Activated CD8-positive, alpha-beta memory T cell treated with anti-CD3 and anti-CD28 coated beads, Interleukin-2, amount 50 U/mL, for 1 hour (primary cell): ENCODE measurements around the gene SMARCAD1.
A peak's percentile ranks its signal among the peaks of the same experiment; 100 is the strongest.

Experiments used
- DNase-seq: peaks from one replicate; pipeline ENCODE4 v3.0.0-alpha.2; 2020; ENCODE audit errors: extremely low read depth

Gene SMARCAD1, protein sequence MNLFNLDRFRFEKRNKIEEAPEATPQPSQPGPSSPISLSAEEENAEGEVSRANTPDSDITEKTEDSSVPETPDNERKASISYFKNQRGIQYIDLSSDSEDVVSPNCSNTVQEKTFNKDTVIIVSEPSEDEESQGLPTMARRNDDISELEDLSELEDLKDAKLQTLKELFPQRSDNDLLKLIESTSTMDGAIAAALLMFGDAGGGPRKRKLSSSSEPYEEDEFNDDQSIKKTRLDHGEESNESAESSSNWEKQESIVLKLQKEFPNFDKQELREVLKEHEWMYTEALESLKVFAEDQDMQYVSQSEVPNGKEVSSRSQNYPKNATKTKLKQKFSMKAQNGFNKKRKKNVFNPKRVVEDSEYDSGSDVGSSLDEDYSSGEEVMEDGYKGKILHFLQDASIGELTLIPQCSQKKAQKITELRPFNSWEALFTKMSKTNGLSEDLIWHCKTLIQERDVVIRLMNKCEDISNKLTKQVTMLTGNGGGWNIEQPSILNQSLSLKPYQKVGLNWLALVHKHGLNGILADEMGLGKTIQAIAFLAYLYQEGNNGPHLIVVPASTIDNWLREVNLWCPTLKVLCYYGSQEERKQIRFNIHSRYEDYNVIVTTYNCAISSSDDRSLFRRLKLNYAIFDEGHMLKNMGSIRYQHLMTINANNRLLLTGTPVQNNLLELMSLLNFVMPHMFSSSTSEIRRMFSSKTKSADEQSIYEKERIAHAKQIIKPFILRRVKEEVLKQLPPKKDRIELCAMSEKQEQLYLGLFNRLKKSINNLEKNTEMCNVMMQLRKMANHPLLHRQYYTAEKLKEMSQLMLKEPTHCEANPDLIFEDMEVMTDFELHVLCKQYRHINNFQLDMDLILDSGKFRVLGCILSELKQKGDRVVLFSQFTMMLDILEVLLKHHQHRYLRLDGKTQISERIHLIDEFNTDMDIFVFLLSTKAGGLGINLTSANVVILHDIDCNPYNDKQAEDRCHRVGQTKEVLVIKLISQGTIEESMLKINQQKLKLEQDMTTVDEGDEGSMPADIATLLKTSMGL

DNA sequence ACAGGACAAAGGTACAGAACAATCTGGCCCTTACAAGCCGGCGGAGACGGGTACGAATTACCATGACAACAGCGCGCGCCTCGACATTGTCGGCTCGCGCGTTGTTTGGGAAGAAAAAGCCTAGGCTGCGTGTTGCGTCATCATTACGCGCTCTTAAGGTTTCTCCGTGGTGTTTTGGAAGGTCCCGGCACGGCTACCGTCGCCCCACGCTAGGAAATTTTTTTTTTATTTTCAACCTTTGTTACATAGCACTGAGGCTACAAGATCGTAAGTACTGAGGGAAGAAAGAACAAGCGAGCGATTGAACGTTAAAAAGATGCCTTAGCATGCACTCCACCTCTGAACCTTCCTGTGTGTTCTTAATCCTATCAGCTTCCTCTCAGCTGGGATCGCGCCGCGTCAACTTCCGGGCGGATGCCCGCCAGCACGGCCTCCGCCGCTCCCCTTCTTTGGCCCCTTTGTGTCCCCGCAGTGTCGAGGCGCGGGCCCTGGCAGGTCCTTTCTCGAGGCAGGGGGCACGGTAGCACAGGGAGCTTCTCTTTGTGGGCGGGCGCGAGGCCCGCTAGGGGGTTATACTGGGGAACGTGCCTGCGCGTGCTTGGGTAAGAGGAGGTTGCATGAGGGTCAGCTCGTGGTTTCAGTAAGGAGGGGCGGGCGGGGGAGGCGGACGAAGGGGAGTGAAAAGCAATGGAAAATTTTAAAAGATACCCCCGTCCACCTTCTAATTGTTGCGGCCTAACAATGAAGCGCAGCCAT lies at the start of gene SMARCAD1:
Gene SMARCAD1 (plus strand): TSS at position 397 of the 756 bp plus-strand sequence. CDS start 530 bp downstream, outside the sequence.
- peak; percentile 78 for DNase-seq

DNA sequence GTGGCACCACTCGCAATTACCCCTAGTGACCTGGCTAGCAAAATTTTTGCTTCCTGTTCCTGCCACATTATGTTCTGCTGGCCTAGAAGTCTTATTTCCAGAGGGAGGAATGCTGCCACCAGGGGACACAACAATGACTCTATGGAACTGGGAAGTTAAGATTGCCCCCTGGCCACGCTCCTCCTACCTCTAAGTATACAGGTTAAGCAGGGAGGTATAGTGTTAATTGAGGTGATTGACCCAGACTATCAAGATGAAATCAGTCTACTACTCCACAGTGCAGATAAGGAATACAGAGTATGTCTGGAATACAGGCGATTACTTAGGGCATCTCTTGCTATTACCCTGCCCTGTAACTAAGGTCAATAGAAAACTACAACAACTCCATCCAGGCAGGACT lies 48.8 kb upstream of the SMARCAD1 start:
- no peak for DNase-seq

DNA sequence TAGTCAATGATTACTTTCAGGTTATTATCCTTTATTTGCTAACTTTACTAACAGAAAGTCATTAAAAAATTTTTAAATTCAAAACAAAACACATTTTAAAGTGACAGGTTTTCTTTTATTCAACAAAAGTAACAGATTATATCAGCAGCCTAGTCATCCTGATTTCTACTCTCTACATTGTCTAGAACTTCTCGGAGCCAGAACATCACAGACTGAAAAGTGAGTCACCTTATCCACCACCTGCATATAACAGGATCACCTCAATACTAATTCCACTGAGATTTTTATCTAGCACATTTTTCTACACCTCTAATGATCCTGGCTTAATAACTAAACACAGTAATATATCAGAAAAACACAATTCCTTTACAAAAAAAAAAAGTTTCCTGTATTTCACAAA lies 47.9 kb upstream of the SMARCAD1 start:
- DNase-seq, result no peak

DNA sequence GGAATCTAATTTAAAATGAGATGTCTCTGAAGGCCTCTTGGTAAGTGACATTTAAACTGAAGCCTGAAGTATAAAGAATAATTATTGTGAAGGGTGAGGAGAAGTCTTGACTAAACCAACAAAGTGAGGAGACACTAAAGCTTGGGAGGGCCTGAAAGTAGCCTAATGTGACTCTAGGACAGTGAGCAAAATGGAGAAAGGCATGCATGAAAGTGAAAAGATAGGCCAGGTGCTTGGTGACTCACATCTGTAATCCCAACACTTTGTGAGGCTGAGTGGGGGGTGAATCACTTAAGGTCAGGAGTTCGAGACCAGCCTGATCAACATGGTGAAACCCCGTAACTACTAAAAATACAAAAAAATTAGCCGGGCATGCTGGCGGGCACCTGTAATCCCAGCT lies 46.9 kb upstream of the SMARCAD1 start:
- DNase-seq, result no peak

DNA sequence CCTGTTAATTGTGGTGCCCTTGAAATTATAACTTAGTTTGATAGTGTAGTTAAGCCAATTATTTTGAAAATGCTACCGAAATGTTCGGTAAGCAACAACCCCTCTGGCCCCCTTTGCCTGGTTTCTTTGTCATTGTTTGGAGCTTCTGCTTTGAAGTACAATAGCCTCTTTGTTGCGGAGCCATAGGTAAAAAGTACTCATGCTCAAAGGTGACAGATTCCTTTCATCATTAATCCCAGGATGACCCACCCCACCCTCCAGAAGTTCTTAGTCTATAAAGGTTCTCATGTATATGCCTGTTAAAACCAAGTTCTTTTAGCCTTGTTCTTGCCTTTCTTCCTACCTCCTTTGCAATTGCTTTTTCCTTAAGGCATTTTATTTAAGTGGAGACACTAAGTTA lies 42.4 kb upstream of the SMARCAD1 start:
- DNase-seq, result no peak

DNA sequence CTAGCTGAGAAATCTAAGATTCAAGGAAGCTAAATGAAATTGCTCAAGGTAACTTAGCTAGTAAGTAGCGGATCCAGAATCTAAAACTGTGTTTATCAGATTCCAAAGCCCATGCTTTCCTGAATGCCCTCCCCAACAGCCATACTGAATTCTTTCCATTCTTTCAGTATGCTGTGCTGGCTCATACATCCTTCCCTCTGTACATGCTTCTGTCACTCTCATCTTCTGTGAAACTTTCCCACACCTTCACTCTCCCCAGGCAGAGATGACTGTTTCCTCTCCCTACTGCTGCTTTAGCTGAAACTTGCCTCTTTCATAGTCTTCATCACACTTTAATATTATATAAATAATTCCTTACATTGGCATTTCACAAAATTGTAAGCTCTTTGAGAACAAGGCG lies 39.3 kb upstream of the SMARCAD1 start:
- no peak for DNase-seq

DNA sequence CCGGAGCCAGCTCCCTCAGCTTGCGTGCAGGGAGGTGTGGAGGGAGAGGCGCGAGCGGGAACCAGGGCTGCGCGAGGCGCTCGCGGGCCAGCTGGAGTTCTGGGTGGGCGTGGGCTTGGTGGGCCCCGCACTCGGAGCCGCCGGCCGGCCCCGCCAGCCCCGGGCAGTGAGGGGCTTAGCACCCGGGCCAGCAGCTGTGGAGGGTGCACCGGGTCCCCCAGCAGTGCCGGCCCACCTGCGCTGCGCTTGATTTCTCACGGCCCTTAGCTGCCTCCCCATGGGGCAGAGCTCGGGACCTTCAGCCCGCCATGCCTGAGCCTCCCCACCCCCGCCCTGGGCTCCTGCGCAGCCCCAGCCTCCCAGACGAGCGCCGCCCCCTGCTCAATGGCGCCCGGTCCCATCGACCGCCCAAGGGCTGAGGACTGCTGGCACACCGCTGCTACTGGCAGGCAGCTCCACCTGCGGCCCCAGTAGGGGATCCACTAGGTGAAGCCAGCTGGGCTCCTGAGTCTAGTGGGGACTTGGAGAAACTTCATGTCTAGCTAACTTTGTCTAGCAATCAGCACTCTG lies 37.8 kb upstream of the SMARCAD1 start:
- DNase-seq, result no peak

DNA sequence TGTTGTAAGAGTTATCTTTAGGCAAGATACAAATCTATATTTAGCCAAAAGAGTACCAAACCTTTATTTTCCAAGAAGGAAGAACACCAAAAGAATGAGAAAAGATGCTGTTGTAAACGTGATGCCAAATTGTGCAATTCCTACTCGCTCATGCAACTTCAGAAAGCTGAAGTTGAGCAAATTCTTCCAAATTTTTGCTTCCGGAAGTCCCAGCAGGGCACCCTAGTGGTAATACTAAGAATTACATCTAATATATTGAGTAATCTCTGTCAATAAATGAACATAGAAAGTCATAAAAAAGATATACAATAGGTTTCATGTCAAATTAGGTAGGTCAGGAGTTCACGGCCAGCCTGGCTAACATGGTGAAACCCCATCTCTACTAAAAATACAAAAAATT lies 36.0 kb upstream of the SMARCAD1 start:
- no peak for DNase-seq

DNA sequence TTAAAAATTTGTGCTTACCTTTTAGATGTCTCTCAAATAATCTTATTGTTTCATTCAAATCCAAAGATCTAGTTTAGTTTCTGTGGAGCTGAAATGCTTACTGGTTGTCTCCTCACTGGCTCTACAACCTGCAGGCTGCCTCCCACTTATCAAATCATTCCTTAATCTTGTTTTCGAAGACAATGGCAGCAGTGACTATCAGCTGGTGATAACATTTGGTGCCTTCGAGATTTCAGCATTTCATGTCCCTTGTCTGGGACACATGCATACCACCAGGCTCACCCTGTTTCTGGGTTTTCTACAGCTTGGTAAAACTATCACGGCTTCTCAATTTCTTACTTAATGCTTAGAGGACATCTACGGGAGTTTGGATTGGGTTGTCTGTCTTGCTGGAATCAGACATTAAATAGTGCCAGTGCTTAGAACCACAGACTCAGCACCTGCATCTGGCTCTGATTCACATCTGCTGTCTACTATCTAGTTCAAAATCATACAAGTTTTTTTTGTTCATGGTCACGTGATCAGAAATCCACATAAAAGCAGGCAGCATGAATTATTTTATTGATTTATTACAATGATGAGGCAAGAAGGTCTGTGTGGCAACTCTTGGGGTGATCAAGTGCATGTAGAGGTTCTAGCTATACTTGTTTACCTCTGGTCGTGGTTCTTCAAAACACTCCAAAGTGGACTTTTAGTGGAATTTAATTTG lies 32.0 kb upstream of the SMARCAD1 start:
- no peak for DNase-seq

DNA sequence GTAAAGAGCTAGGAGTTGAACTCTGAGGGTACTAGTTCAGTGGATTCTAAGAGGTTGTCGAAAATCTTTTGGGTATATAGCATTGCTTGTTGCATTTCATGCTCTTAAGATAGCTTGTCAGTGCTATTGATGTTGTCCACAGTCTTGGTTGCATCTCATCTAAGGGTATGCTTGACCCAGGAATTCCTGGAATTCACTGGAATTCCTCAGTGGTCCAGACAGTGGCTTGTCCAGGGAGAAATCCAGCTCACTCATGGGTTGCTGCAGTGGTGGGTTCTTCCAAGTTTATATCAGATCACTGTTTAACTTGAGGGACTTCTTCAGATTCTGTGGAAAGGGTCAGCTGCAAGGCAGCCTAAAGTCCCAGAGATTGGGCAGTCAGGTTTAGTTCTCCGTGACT lies 29.8 kb upstream of the SMARCAD1 start:
- DNase-seq, result no peak

DNA sequence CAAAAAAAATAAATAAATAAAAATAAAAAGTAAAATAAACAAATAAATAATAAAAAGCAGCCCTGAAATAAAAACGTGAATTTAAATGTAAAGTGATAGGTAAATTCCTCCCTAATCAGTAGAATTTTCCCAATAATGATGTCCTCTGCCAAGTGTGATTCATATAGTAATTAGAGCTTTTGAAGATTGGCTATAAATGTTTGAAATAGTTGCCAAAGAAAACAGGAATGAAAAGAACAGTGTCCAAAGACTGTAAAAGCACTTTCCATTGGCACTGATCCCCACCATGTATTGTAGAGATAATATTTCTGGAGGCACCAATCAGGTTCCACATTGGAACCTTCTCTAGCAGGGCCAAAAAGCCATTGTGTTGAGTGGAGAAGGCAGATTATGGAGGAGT lies 25.9 kb upstream of the SMARCAD1 start:
- no peak for DNase-seq

DNA sequence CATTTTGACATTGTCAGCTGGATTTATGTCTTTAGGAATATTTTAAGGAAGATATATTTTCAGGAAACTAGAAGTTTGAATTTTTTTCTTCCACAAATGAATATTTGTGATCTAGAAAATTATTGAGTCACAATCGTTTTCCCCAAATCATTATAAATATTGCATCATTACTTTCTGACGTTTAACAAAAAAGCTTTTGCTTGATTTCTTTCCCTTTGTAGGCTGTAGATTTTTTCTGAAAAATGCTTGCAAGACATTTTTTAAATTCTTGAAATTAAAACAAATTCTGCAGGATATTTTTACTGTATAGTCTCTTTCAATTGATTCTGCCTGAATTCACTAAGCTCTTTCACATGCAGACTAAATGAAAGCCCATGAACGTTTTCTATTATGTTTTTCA lies 4.9 kb upstream of the SMARCAD1 start:
- DNase-seq, result no peak

DNA sequence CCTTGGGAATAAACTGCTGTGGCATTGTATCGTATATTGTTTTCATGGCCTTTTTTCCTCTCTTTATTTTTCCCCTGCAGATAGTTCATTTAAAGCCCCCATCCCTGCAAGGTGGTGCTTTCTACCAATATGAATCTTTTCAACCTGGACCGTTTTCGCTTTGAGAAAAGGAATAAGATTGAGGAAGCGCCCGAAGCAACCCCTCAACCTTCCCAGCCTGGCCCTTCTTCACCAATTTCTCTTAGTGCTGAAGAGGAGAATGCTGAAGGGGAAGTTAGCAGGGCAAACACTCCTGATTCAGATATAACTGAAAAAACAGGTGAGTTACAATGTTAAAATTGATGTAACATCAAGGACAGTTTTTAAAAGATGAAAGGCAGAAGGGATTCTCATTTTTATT lies 601 bp downstream of the SMARCAD1 start:
- no peak for DNase-seq

DNA sequence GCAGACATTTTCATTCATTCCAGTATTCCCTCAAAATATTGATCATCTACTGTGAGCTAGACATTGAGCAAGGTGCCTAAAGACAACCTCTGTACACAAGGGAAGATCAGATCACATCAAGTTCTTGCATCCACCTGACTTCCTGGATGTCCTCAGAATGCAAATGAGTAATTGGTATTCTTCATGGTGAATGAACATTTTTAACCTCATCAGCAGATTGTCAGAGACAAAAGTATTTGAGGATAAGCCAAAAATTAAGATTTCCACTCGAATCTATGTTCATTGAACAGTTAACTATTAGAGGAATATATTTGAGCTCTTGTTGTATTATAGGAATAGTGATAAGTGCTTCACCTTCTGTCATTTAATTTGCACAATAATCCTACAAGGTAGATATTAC lies 1.3 kb downstream of the SMARCAD1 start:
- no peak for DNase-seq

DNA sequence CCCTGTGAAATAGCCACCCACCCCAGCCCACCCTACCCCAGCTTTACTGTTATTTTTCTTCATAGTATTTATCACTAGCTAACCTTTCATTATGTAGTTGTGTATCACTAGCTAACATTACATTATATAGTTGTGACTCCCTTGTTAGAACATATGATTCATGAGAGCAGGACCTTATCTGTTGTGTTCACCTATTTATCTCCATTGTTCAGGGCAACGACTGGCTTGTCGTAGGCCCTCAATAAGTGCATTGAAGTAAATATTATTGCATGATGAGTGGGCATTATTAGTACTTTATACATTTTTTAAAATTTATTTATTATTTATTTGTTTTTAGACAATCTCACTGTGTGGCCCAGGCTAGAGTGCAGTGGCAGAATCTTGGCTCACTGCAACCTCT lies 4.2 kb downstream of the SMARCAD1 start:
- DNase-seq, result no peak

DNA sequence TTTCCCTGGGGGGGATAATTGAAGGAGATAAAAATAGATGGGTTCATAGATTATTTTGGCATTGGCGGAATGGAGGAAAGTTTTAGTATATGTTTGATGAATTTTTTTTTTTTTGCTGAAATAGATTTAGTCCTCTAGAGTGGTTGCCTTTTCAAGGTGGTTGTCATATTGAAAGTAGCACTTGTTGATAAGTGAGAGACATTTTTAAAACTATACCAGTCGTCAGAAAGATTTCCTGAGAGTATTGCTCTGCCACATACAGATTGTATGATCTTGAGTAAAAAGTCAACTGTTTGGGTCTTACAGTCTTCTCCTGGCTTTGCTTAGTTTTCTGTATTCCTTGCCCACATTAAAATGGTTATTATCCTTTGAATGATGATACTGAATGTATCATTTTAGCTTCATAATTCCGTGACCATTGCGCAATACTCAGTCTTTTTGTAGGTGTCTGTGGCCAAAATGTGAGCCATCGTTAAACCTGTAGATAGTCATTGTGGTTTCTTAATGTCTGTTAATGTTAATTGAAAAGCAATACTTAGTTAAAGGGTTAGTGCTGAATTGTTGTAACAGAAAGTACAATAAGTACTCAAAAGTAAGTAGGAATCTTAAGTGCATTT lies 7.1 kb downstream of the SMARCAD1 start:
- DNase-seq, result no peak

DNA sequence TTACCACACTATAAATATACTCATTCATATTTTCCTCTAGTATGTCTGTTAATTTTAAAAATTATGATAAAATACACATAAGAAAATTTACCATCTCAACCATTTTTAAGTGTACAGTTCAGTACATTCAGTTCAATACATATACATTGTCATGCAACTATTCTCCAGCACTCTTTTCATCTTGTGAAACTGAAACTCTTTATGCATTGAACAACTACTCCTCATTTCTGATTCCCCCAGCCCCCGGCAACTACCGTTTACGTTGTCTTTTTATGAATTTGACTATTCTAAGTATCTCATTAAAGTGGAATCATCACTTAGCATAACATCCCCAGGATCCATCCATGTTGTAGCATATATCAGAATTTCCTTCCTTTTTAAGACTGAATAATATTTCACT lies 8.7 kb downstream of the SMARCAD1 start:
- no peak for DNase-seq

DNA sequence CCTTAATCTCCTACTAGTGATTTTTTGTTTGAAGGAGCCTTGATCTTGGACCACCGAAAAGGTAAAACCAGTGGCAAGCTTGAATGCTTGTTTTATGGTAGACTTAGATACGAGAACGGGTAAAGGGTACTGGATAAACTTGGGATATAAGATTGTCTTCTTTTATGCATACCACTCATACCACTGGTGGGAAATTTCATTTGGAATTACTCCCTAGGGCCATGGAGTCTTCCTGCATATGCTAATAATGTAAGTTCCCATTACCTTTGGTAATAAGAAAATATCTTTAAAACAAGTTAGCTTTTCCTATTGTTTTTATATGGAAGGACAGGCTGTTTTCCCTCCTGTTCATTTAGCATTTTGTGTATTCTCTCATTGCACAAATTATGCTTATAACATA lies 11.7 kb downstream of the SMARCAD1 start:
- DNase-seq, result no peak

DNA sequence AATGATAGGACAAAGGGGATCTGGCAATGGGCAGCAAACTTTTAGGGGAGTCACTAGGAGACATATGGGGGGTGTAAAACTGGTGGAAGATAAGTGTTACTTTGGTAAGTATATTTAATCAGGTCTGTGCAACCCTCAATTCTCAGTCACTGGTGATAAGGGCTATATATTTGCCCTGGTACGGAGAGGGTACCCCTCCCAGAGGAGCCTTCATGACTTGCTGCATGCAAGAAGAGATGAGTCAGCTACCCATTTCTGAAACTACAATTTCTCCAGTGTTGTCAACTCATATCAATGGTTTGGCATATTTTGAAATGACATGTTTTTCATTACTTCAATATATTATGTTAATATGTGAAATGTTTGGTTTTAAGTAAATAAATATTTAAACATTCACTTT lies 14.3 kb downstream of the SMARCAD1 start:
- no peak for DNase-seq

DNA sequence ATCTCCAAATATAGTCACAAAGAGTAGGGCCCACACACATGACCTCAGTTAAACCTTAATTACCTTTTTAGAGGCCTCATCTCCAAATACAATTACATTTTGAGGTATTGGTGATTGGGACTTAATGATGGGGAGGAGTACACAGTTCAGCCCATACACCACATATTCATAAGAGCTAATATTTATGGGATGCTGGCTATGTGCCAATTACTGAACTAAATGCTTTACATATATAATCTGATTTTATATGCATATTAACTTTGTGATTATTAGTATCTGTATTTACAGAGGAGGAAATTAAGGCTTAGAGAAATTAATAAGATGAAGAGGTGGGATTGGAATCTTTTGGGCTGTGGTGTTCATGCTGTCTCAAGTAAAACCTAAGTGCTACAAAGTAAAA lies 17.8 kb downstream of the SMARCAD1 start:
- no peak for DNase-seq

DNA sequence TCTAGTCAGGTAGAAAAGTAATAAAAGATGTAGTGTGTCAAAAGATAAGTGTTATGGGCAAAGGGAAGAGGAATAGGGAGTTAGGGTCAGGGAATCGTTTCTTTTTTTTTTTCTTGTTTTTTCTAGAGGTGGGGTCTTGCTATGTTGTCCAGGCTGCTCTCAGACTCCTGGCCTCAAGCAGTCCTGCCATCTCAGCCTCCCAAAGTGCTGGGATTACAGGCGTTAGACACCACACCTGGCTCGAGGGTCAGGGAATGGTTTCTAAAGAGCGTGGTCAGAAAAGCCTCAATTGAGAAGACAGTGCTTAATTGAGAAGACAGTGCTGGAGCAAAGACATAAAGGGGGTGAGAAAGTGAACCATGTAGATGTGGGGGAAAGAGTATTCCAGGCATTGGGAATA lies 19.1 kb downstream of the SMARCAD1 start:
- no peak for DNase-seq
